HEK293T (cell line): Measurements from ENCODE around the gene LSM3.

ENCODE experiments used
- ARNT ChIP-seq: fragments of 450-650 bp; IDR thresholded peaks from 2 replicates; pipeline ENCODE4 v1.6.1; 2017; ENCODE audit warnings: mild to moderate bottlenecking
- BHLHE40 ChIP-seq: fragments of 450-650 bp; IDR thresholded peaks from 2 replicates; pipeline ENCODE4 v1.6.1; 2016; ENCODE audit warnings: mild to moderate bottlenecking, moderate library complexity, borderline replicate concordance
- CTBP1 ChIP-seq: fragments of 450-650 bp; IDR thresholded peaks from 2 replicates; pipeline ENCODE4 v1.6.1; 2016; ENCODE audit warnings: borderline replicate concordance
- ELF4 ChIP-seq: fragments of 450-650 bp; IDR thresholded peaks from 2 replicates; pipeline ENCODE4 v1.6.1; 2017; ENCODE audit warnings: antibody characterized with exemption
- FOXA1 ChIP-seq: fragments of 450-650 bp; IDR thresholded peaks from 2 replicates; pipeline ENCODE4 v1.6.1; 2016; ENCODE audit warnings: mild to moderate bottlenecking
- FOXM1 ChIP-seq: fragments of 450-650 bp; IDR thresholded peaks from 2 replicates; pipeline ENCODE4 v1.6.1; 2017; ENCODE audit warnings: mild to moderate bottlenecking, borderline replicate concordance
- HDGF ChIP-seq: fragments of 450-650 bp; IDR thresholded peaks from 2 replicates; pipeline ENCODE4 v1.6.1; 2017; ENCODE audit warnings: antibody characterized with exemption, borderline replicate concordance
- L3MBTL2 ChIP-seq: fragments of 450-650 bp; conservative IDR thresholded peaks from 2 replicates; pipeline ENCODE4 v1.6.1; 2016; ENCODE audit warnings: mild to moderate bottlenecking
- NFRKB ChIP-seq: fragments of 450-650 bp; IDR thresholded peaks from 2 replicates; pipeline ENCODE4 v1.6.1; 2016; ENCODE audit warnings: mild to moderate bottlenecking, moderate library complexity
- SP1 ChIP-seq: fragments of 450-650 bp; IDR thresholded peaks from 2 replicates; pipeline ENCODE4 v1.6.1; 2017
- SUZ12 ChIP-seq: fragments of 450-650 bp; IDR thresholded peaks from 2 replicates; pipeline ENCODE4 v1.6.1; 2016; ENCODE audit warnings: mild to moderate bottlenecking
- TARDBP ChIP-seq: fragments of 450-650 bp; IDR thresholded peaks from 2 replicates; pipeline ENCODE4 v1.6.1; 2016
- ZNF384 ChIP-seq: fragments of 450-650 bp; IDR thresholded peaks from 2 replicates; pipeline ENCODE4 v1.6.1; 2016

DNA sequence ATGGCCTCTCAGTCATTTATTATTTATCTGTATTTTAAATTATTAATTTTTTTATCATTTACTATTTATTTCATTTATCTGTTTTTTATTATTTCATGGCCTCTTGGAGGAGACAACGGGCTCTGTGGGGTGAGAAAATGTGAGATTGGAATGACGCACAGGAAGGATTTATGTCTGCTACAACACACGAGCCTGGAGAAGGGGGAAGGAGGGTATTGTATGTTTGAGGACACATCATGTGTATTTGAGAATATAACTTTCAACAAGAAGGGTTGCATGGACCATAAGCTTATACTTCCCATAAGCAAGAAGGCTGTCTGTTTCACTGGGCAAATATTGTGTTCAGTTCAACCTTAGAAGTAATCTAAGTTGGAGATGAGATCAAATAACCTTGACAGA is 31.7 kb downstream of the LSM3 start:
- TF ChIP-seq SUZ12 (no peak), TARDBP (no peak), ZNF384 (no peak), CTBP1 (no peak), SP1 (no peak), L3MBTL2 (no peak), FOXA1 (no peak), FOXM1 (no peak), HDGF (no peak), BHLHE40 (no peak), ARNT (no peak), NFRKB (no peak), ELF4 (no peak)
